Endothelial cell of umbilical vein (primary cell): Measurements from ENCODE around the gene NES. TPM values are rescaled to one million over a fixed set of nuclear protein-coding genes. Genes with fewer than 3 reads are reported as not detected.

ENCODE experiments used
- BruUV-seq: library from RNA; stranded (reverse); fragments of 400-500 nt; replicated peaks from 2 replicates; lab custom pipeline; 2021; lab: Mats Ljungman, UMichigan
- CTCF ChIA-PET: fragments of 300-600, 350-600 bp; sonication (Branson Sonifier 250); formaldehyde crosslinking; loops from one replicate; lab custom pipeline; 2021; ENCODE audit warnings: antibody characterized with exemption, inconsistent platforms; lab: Charles Lee
- POLR2A ChIA-PET: fragments of 300-600, 350-600 bp; sonication (Branson Sonifier 250); formaldehyde crosslinking; loops from one replicate; lab custom pipeline; 2021; ENCODE audit warnings: antibody characterized with exemption, inconsistent platforms; lab: Charles Lee
- DNase-seq: peaks from one replicate; pipeline ENCODE4 v3.0.0-alpha.2; 2011; ENCODE audit warnings: low read depth, low spot score
- FAIRE-seq: peaks from 2 replicates; lab custom pipeline; 2011; peaks lifted over from hg19 to GRCh38; lab: Jason Lieb, UNC
- H2AFZ ChIP-seq: 2 replicates; pipeline ENCODE4 v1.6.0; 2012; ENCODE audit warnings: low read depth, low read length, control low read depth, inconsistent platforms
- H3K27ac ChIP-seq: 2 replicates; pipeline ENCODE4 v1.5.1; 2011; ENCODE audit warnings: low read depth, mild to moderate bottlenecking, control low read depth, low read length, moderate library complexity; ENCODE audit not compliant: insufficient read depth
- H3K27me3 ChIP-seq, 2 experiments: 2 replicates each; pipeline versions ENCODE4 v1.6.0 to v1.6.1; 2011; ENCODE audit warnings: low read length in 2 of 2, mixed read lengths in 1 of 2; ENCODE audit not compliant: control insufficient read depth in 2 of 2, insufficient read depth in 2 of 2
- H3K36me3 ChIP-seq, 2 experiments: 2 replicates in 1 of 2; 3 replicates in 1 of 2; pipeline ENCODE4 v1.5.1; 2011; ENCODE audit warnings: low read length in 2 of 2, mild to moderate bottlenecking in 1 of 2, moderate library complexity in 1 of 2; ENCODE audit not compliant: control insufficient read depth in 2 of 2, insufficient read depth in 2 of 2; ENCODE audit errors: extremely low read depth in 1 of 2
- H3K4me1 ChIP-seq: 3 replicates; pipeline ENCODE4 v1.5.1; 2011; ENCODE audit warnings: mild to moderate bottlenecking, low read length; ENCODE audit not compliant: control insufficient read depth, insufficient read depth; ENCODE audit errors: extremely low read depth
- H3K4me2 ChIP-seq: 2 replicates; pipeline ENCODE4 v1.6.1; 2011; ENCODE audit warnings: low read length, control low read depth, mixed read lengths; ENCODE audit not compliant: insufficient read depth
- H3K4me3 ChIP-seq, 3 experiments: fragments of 200-600 bp in 1 of 3; sonication (generic), shearing (Covaris generic) in 1 of 3; replicated peaks in 1 of 3; 2 replicates each; pipeline ENCODE4 v1.5.1; 2011 to 2016; ENCODE audit warnings: control low read depth in 3 of 3, low read length in 3 of 3, mild to moderate bottlenecking in 2 of 3, inconsistent platforms in 1 of 3, low read depth in 1 of 3, moderate library complexity in 1 of 3; ENCODE audit not compliant: insufficient read depth in 1 of 3
- H3K79me2 ChIP-seq: 2 replicates; pipeline ENCODE4 v1.6.0; 2012; ENCODE audit warnings: low read length, inconsistent platforms; ENCODE audit not compliant: control insufficient read depth, insufficient read depth
- H3K9ac ChIP-seq: replicated peaks from 2 replicates; pipeline ENCODE3; 2011; ENCODE audit warnings: low read length, control low read depth; ENCODE audit not compliant: insufficient read depth; ENCODE audit errors: extremely low read depth
- H3K9me1 ChIP-seq: replicated peaks from 3 replicates; pipeline ENCODE4 v1.6.0; 2011; ENCODE audit warnings: mild to moderate bottlenecking, low read length; ENCODE audit not compliant: control insufficient read depth, insufficient read depth; ENCODE audit errors: extremely low read depth
- H3K9me3 ChIP-seq: replicated peaks from 2 replicates; pipeline ENCODE4 v1.5.1; 2012; ENCODE audit warnings: low read length, inconsistent platforms; ENCODE audit not compliant: control insufficient read depth, insufficient read depth
- H4K20me1 ChIP-seq: replicated peaks from 2 replicates; pipeline ENCODE3; 2011; ENCODE audit warnings: mild to moderate bottlenecking, low read length; ENCODE audit not compliant: control insufficient read depth, insufficient read depth; ENCODE audit errors: extremely low read depth
- EZH2 ChIP-seq: IDR thresholded peaks from 2 replicates; pipeline ENCODE4 v1.6.1; 2012; ENCODE audit warnings: borderline replicate concordance, low read depth, mild to moderate bottlenecking, moderate library complexity, low read length, inconsistent platforms; ENCODE audit not compliant: severe bottlenecking
- FOS ChIP-seq: IDR thresholded peaks from 2 replicates; pipeline ENCODE4 v1.6.1; 2011; ENCODE audit warnings: mild to moderate bottlenecking, low read length, moderate library complexity, borderline replicate concordance; ENCODE audit not compliant: insufficient read depth
- GATA2 ChIP-seq: IDR thresholded peaks from 2 replicates; pipeline ENCODE4 v1.7.0; 2011; ENCODE audit warnings: low read depth, mild to moderate bottlenecking, moderate library complexity, mixed read lengths, low read length; ENCODE audit not compliant: insufficient read length, insufficient read depth
- JUN ChIP-seq: IDR thresholded peaks from 2 replicates; pipeline ENCODE4 v1.6.1; 2011; ENCODE audit warnings: borderline replicate concordance, low read depth; ENCODE audit not compliant: insufficient read length, insufficient read depth
- MYC ChIP-seq: IDR thresholded peaks from one replicate; pipeline ENCODE4 v1.6.1; 2011; ENCODE audit warnings: mild to moderate bottlenecking, low read depth, low read length
- POLR2A ChIP-seq: IDR thresholded peaks from 2 replicates; pipeline ENCODE4 v1.6.1; 2012; ENCODE audit warnings: low read depth, mild to moderate bottlenecking, control low read depth, low read length
- POLR2AphosphoS5 ChIP-seq: IDR thresholded peaks from 2 replicates; pipeline ENCODE4 v1.6.1; 2012; ENCODE audit warnings: low read depth, mild to moderate bottlenecking, control low read depth, low read length, moderate library complexity; ENCODE audit not compliant: insufficient read depth
- dilution Hi-C: fragments of 300-500 bp; cut with MboI; formaldehyde crosslinking; loops from one replicate; pipeline ENCODE4 v1.15.0; 2019; ENCODE audit warnings: low sequenced_read_pairs; ENCODE audit not compliant: extremely low pct_ligation_motif_present
- intact Hi-C: fragments of 100-400 bp; cut with micrococcal nuclease; formaldehyde crosslinking; loops from one replicate; pipeline ENCODE4 v1.10.0; 2022
- polyA plus RNA-seq, 4 experiments: library from polyadenylated mRNA; depleted of rRNA in 3 of 4; stranded (reverse) in 3 of 4; unstranded in 1 of 4; fragments of >200 nt; gene quantifications; 2 replicates each; pipeline versions ENCODE4 v1.2.1 to v1.2.3, GENCODE V29; 2011 to 2012; ENCODE audit warnings: missing spikeins in 1 of 4
- total RNA-seq: library from RNA; stranded (reverse); gene quantifications from 2 replicates; pipeline ENCODE4 v1.2.3, GENCODE V29; 2021
- TF ChIP-seq, protein P1 (sequence below): IDR thresholded peaks from 2 replicates; pipeline ENCODE4 v1.6.1; 2011; ENCODE audit not compliant: insufficient read depth, insufficient read length
- TF ChIP-seq, protein P2 (sequence below), 2 donors: IDR thresholded peaks; 1 replicate in 1 of 2; 2 replicates in 1 of 2; pipeline ENCODE4 v1.5.1; 2011; ENCODE audit warnings: low read length in 2 of 2, mild to moderate bottlenecking in 2 of 2, moderate library complexity in 2 of 2, control low read depth in 1 of 2, inconsistent platforms in 1 of 2, low read depth in 1 of 2; ENCODE audit not compliant: insufficient read depth in 1 of 2; ENCODE audit errors: extremely low read depth in 1 of 2

The NES gene
- total and polyA plus RNA-seq, 2 donors (not counting 3 experiments of a cell fraction or from before 2014, with no cell fraction given) = 19.4 to 274 TPM

DNA sequence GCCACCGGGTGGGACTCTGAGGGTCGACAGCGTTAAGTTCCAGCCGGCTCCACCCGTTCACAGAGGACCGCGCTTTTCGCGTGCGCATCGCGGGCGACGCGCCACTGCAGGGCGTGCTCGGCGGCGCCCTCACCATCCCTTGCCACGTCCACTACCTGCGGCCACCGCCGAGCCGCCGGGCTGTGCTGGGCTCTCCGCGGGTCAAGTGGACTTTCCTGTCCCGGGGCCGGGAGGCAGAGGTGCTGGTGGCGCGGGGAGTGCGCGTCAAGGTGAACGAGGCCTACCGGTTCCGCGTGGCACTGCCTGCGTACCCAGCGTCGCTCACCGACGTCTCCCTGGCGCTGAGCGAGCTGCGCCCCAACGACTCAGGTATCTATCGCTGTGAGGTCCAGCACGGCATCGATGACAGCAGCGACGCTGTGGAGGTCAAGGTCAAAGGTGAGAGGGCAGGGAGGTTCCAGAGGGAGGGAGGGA, 30.4 kb downstream of the NES start:
- POLR2A ChIA-PET = no interaction called here
- FAIRE-seq = no peak

DNA sequence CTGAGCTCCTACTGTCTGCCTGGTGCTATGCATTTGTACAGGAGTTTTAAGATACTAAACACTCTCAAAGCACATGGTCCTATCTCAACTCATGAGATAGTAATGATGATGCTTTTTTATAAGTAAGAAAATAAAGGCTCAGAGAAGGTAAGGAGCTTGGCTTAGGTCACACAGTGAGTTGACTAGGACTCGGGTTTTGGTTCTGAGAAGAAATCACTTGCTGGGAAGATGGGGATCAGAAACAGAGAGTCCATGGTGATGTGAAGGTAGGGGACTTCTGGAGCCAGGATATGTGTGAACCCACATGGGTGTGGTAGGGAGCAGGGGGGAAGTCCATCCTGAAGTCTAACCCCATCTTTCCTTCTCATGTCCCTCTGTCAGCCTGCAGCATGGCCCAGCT, 31.5 kb downstream of the NES start:
- intact Hi-C loops = no loop called here
- Histone ChIP-seq H4K20me1 (no peaks in the 10 kb centered on the region), H2AFZ (no peak overlapping the region), H3K9me3 (no peaks in the 10 kb centered on the region), H3K36me3 (no peaks in the 10 kb centered on the region), H3K9ac (no peak overlapping the region), H3K4me1 (no peaks in the 10 kb centered on the region), H3K79me2 (no peaks in the 10 kb centered on the region), H3K27ac (no peak overlapping the region), H3K4me2 (no peak overlapping the region), H3K4me3 (no peak overlapping the region), H3K27me3 (peaks cover 66 to 69% of the 10 kb centered on the region in 2 experiments), H3K9me1 (no peaks in the 10 kb centered on the region)
- no peak for DNase-seq
- no TSS peak for BruUV-seq
- CTCF ChIA-PET = interaction anchor here (0.9 to 1.5 kb wide), 5 partner anchors 9 to 60 kb away, joined by 3 to 7 read pairs (median 3); no protein-coding TSS in a partner anchor
- POLR2A ChIA-PET = interaction anchor here (0.5 kb wide), 1 partner anchor 40 kb away, joined by 4 read pairs; no protein-coding TSS in a partner anchor
- FAIRE-seq = no peak
- dilution Hi-C loops = no loop called here
- TF ChIP-seq GATA2 (no peak), MYC (no peak), JUN (no peak), FOS (no peak), POLR2A (no peak), POLR2AphosphoS5 (no peak), EZH2 (no peak)
- TF ChIP-seq, protein P1, sequence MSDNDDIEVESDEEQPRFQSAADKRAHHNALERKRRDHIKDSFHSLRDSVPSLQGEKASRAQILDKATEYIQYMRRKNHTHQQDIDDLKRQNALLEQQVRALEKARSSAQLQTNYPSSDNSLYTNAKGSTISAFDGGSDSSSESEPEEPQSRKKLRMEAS = no peak
- TF ChIP-seq, protein P2, sequence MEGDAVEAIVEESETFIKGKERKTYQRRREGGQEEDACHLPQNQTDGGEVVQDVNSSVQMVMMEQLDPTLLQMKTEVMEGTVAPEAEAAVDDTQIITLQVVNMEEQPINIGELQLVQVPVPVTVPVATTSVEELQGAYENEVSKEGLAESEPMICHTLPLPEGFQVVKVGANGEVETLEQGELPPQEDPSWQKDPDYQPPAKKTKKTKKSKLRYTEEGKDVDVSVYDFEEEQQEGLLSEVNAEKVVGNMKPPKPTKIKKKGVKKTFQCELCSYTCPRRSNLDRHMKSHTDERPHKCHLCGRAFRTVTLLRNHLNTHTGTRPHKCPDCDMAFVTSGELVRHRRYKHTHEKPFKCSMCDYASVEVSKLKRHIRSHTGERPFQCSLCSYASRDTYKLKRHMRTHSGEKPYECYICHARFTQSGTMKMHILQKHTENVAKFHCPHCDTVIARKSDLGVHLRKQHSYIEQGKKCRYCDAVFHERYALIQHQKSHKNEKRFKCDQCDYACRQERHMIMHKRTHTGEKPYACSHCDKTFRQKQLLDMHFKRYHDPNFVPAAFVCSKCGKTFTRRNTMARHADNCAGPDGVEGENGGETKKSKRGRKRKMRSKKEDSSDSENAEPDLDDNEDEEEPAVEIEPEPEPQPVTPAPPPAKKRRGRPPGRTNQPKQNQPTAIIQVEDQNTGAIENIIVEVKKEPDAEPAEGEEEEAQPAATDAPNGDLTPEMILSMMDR (IDR thresholded peaks at IDR 0.05; ENCODE audit: extremely low read depth in 1 of 2, insufficient read depth in 1 of 2, low read depth in 1 of 2, low read length in 2 of 2) = no peak

More for the DNA sequence above, 30.4 kb downstream of the NES start:
- Histone ChIP-seq H3K27ac (no peak overlapping the region), H4K20me1 (no peaks in the 10 kb centered on the region), H3K4me2 (no peak overlapping the region), H3K9me3 (no peaks in the 10 kb centered on the region), H3K36me3 (no peaks in the 10 kb centered on the region), H3K9ac (no peak overlapping the region), H3K9me1 (no peaks in the 10 kb centered on the region), H2AFZ (no peak overlapping the region), H3K27me3 (peaks cover 56 to 58% of the 10 kb centered on the region in 2 experiments), H3K4me1 (no peaks in the 10 kb centered on the region), H3K4me3 (no peak overlapping the region), H3K79me2 (no peaks in the 10 kb centered on the region)
- dilution Hi-C loops = no loop called here
- no peak for DNase-seq
- intact Hi-C loops = no loop called here
- CTCF ChIA-PET = interaction anchor here (1.2 kb wide), 1 partner anchor 59 kb away, joined by 3 read pairs; no protein-coding TSS in a partner anchor
- BruUV-seq = no TSS peak
- peak; percentile 45 for TF ChIP-seq EZH2
- TF ChIP-seq JUN = no peak
